Activated CD4-positive, alpha-beta T cell treated with anti-CD3 and anti-CD28 coated beads for 4 hours (primary cell): ENCODE measurements around the gene GLG1.
"Not testable (repeated sequence)": the region's sequence is repeated elsewhere in the genome, so short reads cannot be mapped to it uniquely, and the experiment has no call there.

Experiments
- DNase-seq, 2 donors: peaks; one replicate each; pipeline ENCODE4 v3.0.0-alpha.2; 2020

GLG1 gene

GRCh38 chr16:74606521-74607309 lies at the start of gene GLG1:
TSS of gene GLG1 (minus strand) at chr16:74607114. CDS start at chr16:74607094, 20 bp downstream.
- DNase-seq, result peak; percentile 87 to 89

DNA sequence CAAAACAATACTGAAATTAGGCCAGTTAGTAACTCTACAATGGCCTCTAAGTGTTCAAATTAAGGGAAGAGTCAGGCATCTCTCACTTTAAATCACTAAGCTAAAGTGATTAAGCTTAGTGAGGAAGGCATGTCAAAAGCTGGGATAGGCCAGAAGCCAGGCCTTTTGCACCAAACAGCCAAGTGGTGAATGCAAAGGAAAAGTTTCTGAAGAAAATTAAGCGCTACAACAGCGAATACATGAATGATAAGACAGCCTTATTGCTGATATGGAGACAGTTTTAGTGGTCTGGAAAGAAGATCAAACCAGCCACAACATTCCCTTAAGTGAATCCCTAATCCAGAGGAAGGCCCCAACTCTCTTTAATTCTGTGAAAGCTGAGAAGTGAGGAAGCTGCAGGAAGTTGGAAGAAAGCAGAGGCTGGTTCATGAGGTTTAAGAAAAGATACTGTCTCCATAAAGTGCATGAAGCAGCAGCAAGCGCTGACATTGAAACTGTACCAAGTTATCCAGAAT lies 47.7 kb upstream of the GLG1 start:
- DNase-seq, result no peak

GRCh38 chr16:74652883-74653282 lies 46.0 kb upstream of the GLG1 start:
- not testable (repeated sequence) for DNase-seq

DNA sequence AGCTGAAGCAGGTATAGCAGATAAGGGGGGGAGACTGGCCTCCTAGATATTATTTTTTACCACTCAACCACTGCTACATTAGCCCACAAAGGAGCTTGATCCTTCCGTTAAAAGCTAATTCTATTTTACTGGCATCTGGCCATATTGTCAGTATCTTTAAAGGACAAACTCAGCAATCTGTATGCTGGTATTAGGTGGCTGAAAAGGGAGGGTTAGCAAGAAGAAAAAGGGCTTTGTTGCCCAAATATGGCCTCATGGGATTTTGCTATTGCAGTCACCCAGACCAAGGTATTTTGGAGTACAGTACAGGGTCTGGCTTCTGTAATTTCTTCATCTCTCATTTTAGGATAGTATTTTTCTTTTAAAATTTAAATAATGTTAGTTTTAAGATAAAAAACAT lies 45.3 kb upstream of the GLG1 start:
- no peak for DNase-seq

- DNase-seq, result no peak
Observed at GRCh38 chr16:74651841-74652240, 44.9 kb upstream of the GLG1 start.

DNA sequence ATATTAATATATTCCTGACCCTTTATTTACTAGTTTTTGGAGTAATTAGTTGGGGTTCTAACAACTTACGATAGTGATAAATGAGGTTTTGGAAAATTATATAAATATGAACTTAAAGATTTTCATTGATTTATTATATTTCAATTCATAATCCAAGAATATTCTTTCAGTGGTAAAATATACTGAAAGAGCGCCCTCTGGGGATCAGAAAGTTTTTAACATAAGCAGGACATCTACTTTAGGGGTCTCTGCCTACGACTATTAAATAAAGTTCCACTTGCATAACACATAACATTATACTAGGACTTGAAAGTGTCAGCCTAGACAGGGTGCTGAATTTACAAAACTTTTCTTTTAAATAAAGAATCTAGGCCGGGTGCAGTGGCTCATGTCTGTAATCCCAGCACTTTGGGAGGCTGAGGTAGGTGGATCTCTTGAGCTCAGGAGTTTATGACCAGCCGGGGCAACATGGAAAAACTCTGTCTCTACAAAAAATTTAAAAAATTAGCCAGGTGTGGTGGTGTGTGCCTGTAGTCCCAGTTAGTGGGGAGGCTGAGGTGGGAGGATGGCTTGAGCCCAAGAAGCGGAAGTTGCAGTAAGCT lies 44.2 kb upstream of the GLG1 start:
- DNase-seq, result no peak

- no peak for DNase-seq
Observed at GRCh38 chr16:74649839-74650504, 43.1 kb upstream of the GLG1 start.

DNA sequence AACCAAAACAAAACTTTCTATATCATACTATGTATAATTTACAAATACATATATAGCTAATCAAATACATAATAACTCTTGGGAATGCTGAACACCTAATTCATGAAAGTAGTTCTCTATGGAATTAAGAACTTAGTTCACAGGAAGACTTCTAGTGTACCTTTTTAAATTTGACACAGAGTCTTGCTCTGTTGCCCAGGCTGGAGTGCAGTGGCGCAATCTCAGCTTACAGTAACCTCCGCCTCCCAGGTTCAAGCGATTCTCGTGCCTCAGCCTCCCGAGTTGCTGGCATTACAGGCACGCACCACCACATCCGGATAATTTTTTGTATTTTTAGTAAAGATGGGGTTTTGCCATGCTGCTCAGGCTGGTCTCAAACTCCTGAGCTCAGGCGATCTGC lies 35.1 kb upstream of the GLG1 start:
- DNase-seq, result no peak

GRCh38 chr16:74637742-74638453 lies 31.0 kb upstream of the GLG1 start:
- DNase-seq, result no peak

- no peak for DNase-seq
Observed at GRCh38 chr16:74635303-74635702, 28.4 kb upstream of the GLG1 start.

- no peak for DNase-seq
Observed at GRCh38 chr16:74633686-74634085, 26.8 kb upstream of the GLG1 start.

DNA sequence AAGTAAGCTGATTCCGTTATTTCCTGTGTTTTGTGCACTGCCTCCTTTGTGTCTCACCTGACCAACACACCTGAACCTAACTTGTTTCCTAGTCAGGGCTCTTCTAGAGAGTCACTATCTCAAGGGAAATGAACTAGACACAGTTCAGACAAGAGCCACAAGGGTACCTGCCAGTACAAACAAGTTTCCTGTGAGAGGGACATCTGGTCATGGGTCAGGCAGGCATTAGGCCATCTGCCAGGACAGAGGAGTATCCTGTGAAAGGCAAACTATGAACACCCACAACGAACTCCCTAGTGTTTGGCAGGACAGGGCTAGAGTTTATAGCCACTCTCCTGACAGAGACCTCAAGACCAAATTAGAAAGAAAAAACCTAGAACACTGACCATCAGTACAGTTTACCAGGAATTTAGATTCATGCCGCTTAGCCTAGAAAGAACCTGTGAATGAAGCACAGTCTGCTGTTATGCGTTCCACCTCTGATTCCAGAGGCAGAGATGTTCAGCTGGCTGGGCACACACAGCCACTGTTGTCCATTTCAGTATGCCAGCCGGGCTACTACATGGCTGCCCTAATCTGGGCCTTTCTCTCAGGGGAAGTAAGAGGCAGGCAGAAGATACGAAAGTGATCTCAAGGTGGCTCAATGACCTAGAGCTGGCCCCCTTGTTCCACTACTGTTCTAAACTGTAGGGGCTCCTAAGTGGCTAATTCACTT lies 20.7 kb upstream of the GLG1 start:
- no peak for DNase-seq

DNA sequence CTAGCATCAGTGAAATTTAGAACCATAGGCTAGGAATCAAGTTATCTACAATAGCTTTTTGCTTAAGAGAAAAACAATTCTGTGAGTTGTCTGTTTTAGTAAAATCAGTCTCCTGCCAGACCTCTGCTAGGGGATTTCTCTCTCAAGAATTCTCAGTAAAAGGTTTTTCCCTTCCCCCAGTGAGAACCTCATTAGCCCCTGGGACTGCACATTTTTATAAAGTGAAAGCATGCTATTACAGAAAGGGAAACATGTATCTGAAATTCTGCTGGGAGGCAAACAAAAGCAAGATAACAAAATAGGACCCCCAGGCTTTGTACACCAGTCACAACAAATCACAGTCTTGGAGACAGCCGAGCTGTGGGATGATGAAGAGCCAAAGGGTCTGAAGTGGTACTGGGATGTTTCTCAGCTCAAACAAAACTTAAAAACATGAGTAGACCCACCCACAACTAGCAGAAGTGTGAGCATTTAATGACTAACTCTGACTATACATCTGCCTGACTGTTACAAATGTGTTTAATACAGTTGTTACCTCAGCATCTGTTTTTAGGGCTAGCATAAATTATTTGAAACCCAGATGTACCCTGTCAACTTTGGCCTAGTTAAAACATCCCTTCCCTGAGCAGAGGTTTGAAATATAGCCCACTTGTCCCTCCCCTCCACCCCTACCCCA lies 20.0 kb upstream of the GLG1 start:
- DNase-seq, result no peak

DNA sequence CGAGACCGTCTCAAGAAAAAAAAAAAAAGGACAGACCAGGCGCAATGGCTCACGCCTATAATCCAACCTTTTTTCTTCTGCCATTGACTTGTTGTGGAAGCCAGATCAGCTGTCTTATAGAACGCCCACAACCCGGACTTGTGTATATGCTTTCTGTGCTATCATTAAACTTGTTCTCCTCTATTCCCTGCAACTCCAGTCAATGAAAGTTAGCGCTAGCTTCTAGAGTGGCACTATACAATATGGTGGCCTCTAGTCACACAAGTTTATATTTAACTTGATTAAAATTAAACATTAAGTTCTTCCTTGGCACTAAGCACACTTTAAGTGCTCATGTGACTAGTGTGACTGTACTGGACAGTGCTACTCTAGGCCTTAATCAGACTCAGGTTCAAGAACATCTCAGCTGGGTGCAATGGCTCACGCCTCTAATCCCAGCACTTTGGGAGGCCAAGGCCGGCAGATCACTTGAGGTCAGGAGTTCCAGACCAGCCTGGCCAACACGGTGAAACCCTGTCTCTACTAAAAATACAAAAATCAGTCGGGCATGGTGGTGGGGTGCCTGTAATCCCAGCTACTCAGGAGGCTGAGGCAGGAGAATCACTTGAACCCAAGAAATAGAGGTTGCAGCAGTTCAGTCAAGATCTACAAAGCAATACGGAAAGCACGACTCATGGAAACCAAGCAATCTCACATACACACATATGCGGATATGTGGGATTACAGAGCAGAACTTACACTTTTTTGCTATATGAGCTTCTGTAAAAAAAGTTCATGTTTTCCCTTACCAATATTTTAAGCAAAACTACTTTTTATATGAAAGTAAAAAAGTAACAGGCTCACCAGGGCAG lies 18.8 kb upstream of the GLG1 start:
- DNase-seq, result no peak

DNA sequence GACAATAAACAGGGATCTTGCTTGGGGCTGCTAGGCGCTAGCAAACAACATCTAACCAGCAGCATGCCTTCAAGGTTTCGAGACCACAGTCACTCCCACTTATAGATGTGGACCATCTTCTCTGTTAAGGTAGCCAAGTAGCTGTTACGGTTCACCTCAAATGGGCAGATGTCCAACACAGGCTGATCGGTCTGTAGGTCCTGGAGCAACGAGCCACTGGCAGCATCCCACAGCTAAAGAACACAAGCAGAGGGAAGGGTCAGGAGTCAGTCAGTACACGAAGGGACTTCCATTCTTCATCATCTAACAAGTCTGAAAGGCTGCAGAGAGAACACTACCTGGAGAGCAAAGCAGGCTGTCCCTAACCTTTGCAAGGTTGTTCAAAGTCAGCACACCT lies 16.9 kb upstream of the GLG1 start:
- no peak for DNase-seq

DNA sequence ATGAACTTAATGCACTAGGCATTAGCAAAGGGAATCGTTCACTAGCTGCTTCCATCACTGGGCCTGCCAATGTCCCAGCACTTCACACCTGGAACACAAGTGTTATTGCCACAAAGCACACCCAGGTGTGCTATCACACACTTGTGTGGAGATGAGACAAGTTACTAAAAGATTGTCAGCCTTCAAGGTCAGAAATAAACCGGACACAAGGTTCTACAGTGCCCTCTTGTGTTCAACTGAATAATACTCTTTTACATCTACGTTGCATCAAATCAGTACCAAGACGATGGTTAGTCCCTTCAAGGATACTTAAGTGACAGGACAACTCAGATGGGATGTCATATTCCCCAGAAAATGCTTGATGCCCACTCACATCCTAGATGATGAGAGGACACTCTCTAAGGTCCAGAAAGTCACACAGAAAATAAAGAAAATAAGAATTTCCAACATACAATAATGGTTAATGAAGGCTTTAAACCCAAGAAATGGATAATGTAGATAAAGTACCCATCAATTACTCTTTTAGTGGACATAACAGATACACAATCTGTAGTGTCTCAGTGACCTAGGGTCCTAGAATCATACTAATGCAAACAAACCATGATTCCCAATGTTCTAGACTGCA lies 16.4 kb upstream of the GLG1 start:
- DNase-seq, result peak in 1 of 2 donors; percentile 8

GRCh38 chr16:74622005-74622404 lies 15.1 kb upstream of the GLG1 start:
- no peak for DNase-seq

GRCh38 chr16:74617206-74617788 lies 10.4 kb upstream of the GLG1 start:
- no peak for DNase-seq

- no peak for DNase-seq
Observed at GRCh38 chr16:74611721-74612120, 4.8 kb upstream of the GLG1 start.

GRCh38 chr16:74608944-74609343 lies 2.0 kb upstream of the GLG1 start:
- peak; percentile 26 to 36 for DNase-seq
